ENCODE measurements around the gene KRTAP10-2.

KRTAP10-2 gene

DNA sequence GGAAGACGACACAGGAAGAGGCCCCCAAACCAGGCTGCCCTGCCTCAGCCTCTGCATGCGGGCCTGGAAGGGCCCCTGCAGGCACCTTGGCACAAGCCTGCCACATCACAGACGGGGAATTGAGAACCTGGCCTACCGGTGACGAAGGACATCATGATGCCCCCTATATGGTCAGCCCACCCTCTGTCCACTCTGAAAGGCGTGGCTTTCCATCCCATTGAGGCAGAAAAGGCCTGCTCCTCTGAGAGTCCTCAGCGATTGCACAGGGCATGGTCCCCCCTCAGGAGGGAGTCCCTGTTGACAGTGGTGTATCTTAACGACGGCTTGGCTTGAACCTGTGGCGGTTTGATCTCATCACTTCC is 22.7 kb downstream of the KRTAP10-2 start:
- Histone ChIP-seq H2AFZ (ENCODE audit: low read depth) (no peak overlapping the region), H3K9ac (no peak overlapping the region), H3K4me3 (IDR thresholded peaks at IDR 0.05; ENCODE audit: insufficient read depth, low read depth, low read length) (no peak overlapping the region), H3K36me3 (ENCODE audit: insufficient read depth) (no peaks in the 10 kb centered on the region), H3K79me2 (ENCODE audit: insufficient read depth, low read depth) (no peaks in the 10 kb centered on the region), H3K27ac (no peak overlapping the region), H3K4me1 (ENCODE audit: low read depth, poor library complexity, severe bottlenecking) (no peaks in the 10 kb centered on the region), H4K20me1 (ENCODE audit: insufficient read depth) (no peaks in the 10 kb centered on the region), H3K27me3 (ENCODE audit: insufficient read depth, low read depth) (peaks cover 51% of the 10 kb centered on the region), H3K4me2 (no peak overlapping the region)
- TF ChIP-seq, protein P1, sequence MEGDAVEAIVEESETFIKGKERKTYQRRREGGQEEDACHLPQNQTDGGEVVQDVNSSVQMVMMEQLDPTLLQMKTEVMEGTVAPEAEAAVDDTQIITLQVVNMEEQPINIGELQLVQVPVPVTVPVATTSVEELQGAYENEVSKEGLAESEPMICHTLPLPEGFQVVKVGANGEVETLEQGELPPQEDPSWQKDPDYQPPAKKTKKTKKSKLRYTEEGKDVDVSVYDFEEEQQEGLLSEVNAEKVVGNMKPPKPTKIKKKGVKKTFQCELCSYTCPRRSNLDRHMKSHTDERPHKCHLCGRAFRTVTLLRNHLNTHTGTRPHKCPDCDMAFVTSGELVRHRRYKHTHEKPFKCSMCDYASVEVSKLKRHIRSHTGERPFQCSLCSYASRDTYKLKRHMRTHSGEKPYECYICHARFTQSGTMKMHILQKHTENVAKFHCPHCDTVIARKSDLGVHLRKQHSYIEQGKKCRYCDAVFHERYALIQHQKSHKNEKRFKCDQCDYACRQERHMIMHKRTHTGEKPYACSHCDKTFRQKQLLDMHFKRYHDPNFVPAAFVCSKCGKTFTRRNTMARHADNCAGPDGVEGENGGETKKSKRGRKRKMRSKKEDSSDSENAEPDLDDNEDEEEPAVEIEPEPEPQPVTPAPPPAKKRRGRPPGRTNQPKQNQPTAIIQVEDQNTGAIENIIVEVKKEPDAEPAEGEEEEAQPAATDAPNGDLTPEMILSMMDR (conservative IDR thresholded peaks at IDR 0.05; ENCODE audit: low read depth, low read length), result no peak

DNA sequence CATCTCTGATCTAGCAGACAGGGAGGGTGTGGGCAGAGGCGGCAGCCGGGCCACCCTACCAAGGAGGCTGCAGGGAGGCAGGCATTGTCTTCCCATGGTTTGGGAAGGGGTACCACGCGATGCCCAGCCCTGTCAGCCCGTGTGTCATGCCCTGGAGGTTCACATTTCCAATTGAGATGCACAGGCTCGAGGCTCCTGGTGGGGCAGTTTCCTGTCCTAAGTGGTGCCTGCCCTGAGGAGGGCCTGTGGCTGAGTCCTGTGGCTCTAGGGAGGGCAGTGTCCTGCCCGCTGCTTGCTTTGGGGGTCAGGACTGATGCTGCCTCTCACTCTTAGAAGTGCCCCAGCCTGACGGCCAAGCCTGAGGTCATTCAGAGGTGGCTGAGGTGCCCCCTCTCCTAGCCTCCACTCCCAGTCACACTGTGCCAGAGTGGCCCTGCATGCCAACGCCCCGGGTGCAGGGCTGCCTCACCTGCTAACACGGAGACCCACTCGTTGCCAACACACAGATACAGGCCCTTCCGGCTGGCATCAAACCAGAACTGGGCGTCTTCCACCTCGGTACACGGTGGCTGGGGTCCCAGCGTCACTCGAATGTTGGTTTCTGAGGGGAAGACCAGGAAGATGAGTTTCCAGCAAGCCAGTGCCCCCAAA is 23.2 kb downstream of the KRTAP10-2 start:
- Histone ChIP-seq H4K20me1 (ENCODE audit: insufficient read depth) (no peaks in the 10 kb centered on the region), H3K4me2 (no peak overlapping the region), H3K9ac (no peak overlapping the region), H3K79me2 (ENCODE audit: insufficient read depth, low read depth) (no peaks in the 10 kb centered on the region), H3K27ac (no peak overlapping the region), H3K4me3 (IDR thresholded peaks at IDR 0.05; ENCODE audit: insufficient read depth, low read depth, low read length) (no peak overlapping the region), H2AFZ (ENCODE audit: low read depth) (no peak overlapping the region), H3K27me3 (ENCODE audit: insufficient read depth, low read depth) (peaks cover 51% of the 10 kb centered on the region), H3K36me3 (ENCODE audit: insufficient read depth) (no peaks in the 10 kb centered on the region), H3K4me1 (ENCODE audit: low read depth, poor library complexity, severe bottlenecking) (no peaks in the 10 kb centered on the region)
- TF ChIP-seq, protein P1 (conservative IDR thresholded peaks at IDR 0.05; ENCODE audit: low read depth, low read length), result no peak

DNA sequence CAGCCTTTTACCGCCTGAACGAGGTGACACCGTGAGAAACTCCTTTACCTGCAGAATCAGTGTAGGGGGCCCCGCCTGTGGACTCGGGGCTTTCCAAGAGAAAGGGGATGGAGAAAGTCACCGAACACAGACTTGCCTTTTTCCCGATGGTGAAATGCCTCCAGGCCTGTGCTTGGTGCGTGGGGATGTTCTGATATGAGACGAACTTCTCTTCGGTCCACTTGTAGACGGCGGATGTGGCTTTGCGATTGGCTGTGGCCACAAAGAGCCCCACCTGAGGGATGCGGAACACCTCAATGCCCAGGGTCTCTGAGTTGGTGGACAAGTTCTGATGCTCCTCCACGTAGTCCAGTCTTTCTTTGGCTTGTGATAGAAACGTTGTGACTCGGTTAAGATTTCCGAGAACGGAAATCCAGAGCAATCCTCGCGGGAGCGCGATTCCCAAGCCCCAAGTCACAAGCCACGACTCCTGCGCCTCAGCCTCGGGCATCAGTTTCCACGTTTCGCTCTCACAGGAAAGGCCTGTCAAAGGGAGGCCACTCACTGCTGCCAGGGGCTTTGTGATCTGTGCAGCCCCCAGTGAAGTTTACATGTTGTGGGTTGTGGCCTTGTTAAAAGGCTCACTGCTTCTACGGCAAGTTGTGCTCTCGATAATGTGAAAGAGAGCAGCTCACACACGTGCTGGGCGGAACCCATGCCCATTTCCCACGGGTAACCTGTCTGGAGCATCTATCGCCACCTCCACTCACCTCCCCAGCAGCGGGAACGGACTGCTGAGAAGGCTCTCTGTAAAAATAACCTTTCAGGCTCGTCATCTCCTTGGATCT is 23.9 kb downstream of the KRTAP10-2 start:
- Histone ChIP-seq H3K4me1 (ENCODE audit: low read depth, poor library complexity, severe bottlenecking) (no peaks in the 10 kb centered on the region), H3K9ac (no peak overlapping the region), H3K4me3 (IDR thresholded peaks at IDR 0.05; ENCODE audit: insufficient read depth, low read depth, low read length) (no peak overlapping the region), H3K4me2 (no peak overlapping the region), H3K27me3 (ENCODE audit: insufficient read depth, low read depth) (peaks cover 45% of the 10 kb centered on the region), H4K20me1 (ENCODE audit: insufficient read depth) (no peaks in the 10 kb centered on the region), H3K79me2 (ENCODE audit: insufficient read depth, low read depth) (no peaks in the 10 kb centered on the region), H3K27ac (no peak overlapping the region), H2AFZ (ENCODE audit: low read depth) (no peak overlapping the region), H3K36me3 (ENCODE audit: insufficient read depth) (no peaks in the 10 kb centered on the region)
- TF ChIP-seq, protein P1 (conservative IDR thresholded peaks at IDR 0.05; ENCODE audit: low read depth, low read length), result no peak

DNA sequence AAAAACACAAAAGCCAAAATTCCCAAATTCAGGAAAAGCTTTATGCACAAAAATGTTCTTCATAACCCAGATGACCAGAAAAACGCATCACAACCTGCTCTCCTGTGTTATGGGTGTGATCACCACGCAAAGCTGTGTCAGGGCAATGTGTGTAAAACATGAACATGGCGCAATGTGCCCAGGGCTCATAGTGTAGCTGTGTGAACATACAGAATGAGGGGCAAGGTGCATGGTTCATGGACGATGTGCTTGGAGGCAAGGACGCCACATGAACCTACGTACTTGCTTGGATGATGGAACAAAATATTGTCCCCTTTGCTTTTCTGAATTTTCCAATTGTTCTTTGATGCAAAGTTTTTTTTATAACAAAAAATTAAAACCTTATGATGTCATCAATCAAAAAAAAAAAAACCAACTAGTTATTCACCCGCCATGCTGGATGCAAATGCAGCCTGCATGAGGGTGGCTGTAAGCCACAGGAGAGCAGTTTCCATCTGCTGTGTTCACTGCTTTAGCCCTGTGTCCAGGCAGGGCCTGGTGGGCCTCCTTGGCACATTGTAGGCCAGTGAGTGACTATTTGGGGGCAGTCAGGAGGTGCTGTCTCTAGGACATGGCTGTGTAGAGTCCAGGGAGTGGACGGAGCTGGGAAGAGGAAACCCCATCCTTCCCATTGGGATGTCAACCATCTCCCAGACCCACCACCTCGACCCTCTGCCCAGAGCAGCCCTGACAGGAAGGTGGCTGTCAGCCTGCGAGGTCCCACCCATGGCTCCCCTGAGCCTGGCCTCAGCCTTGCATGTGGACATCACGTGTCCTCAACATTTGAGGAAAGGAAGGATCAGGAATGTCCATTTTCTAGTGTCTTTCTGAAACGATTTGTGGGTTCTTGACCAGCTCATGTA is 25.0 kb downstream of the KRTAP10-2 start:
- no peak overlapping the region for H2AFZ ChIP-seq (ENCODE audit: low read depth)
- no peak overlapping the region for H3K4me2 ChIP-seq
- H3K9ac ChIP-seq, result no peak overlapping the region
- H3K79me2 ChIP-seq (ENCODE audit: insufficient read depth, low read depth), result no peaks in the 10 kb centered on the region
- H3K27ac ChIP-seq, result no peak overlapping the region
- H4K20me1 ChIP-seq (ENCODE audit: insufficient read depth), result no peaks in the 10 kb centered on the region
- H3K36me3 ChIP-seq (ENCODE audit: insufficient read depth), result no peaks in the 10 kb centered on the region
- peaks cover 35% of the 10 kb centered on the region for H3K27me3 ChIP-seq (ENCODE audit: insufficient read depth, low read depth)
- no peaks in the 10 kb centered on the region for H3K4me1 ChIP-seq (ENCODE audit: low read depth, poor library complexity, severe bottlenecking)
- H3K4me3 ChIP-seq (IDR thresholded peaks at IDR 0.05; ENCODE audit: insufficient read depth, low read depth, low read length), result no peak overlapping the region
- TF ChIP-seq, protein P1 (conservative IDR thresholded peaks at IDR 0.05; ENCODE audit: low read depth, low read length), result no peak
